Endodermal cell (in vitro differentiated cells): ENCODE results near the gene MYOD1. TPM values are rescaled to one million over a fixed set of nuclear protein-coding genes. Genes with fewer than 3 reads are reported as not detected.

Source experiments
- DNase-seq: peaks from one replicate; pipeline ENCODE4 v3.0.0-alpha.2; 2017
- H3K27ac ChIP-seq: 2 replicates; pipeline ENCODE4 v1.5.1; 2013; ENCODE audit warnings: mild to moderate bottlenecking, low read depth, low read length, moderate library complexity
- H3K27me3 ChIP-seq: 2 replicates; pipeline ENCODE4 v1.6.1; 2013; ENCODE audit warnings: mild to moderate bottlenecking, low read length, moderate library complexity; ENCODE audit not compliant: insufficient read depth, control insufficient read depth, poor library complexity, severe bottlenecking
- H3K36me3 ChIP-seq: 2 replicates; pipeline ENCODE4 v1.7.0; 2013; ENCODE audit warnings: mild to moderate bottlenecking, low read length, moderate library complexity; ENCODE audit not compliant: control insufficient read depth, insufficient read depth
- H3K4me1 ChIP-seq: one replicate; pipeline ENCODE4 v1.7.0; 2013; ENCODE audit warnings: low read length; ENCODE audit not compliant: control insufficient read depth, insufficient read depth
- H3K4me3 ChIP-seq: 2 replicates; pipeline ENCODE4 v1.5.1; 2013; ENCODE audit warnings: mild to moderate bottlenecking, low read length, moderate library complexity
- H3K9ac ChIP-seq: 2 replicates; pipeline ENCODE4 v1.6.1; 2013; ENCODE audit warnings: mild to moderate bottlenecking, low read length, moderate library complexity; ENCODE audit not compliant: poor library complexity, severe bottlenecking; ENCODE audit errors: extremely low read depth
- H3K9me3 ChIP-seq: 2 replicates; pipeline ENCODE4 v1.6.1; 2013; ENCODE audit warnings: mild to moderate bottlenecking, low read length, moderate library complexity; ENCODE audit not compliant: control insufficient read depth
- H3K27ac Mint-ChIP-seq: 2 replicates; pipeline ENCODE4 v1.8.0; 2020; ENCODE audit warnings: mixed read lengths
- H3K27me3 Mint-ChIP-seq: 2 replicates; pipeline ENCODE4 v1.8.0; 2021; ENCODE audit warnings: mild to moderate bottlenecking, mixed read lengths; ENCODE audit not compliant: insufficient read depth
- H3K36me3 Mint-ChIP-seq: 2 replicates; pipeline ENCODE4 v1.8.0; 2020; ENCODE audit warnings: low read depth, mixed read lengths
- H3K4me1 Mint-ChIP-seq: 2 replicates; pipeline ENCODE4 v1.8.0; 2020; ENCODE audit warnings: mixed read lengths
- H3K4me3 Mint-ChIP-seq: 2 replicates; pipeline ENCODE4 v1.8.0; 2020; ENCODE audit warnings: mild to moderate bottlenecking, moderate library complexity, mixed read lengths
- H3K9me3 Mint-ChIP-seq: 2 replicates; pipeline ENCODE4 v1.8.0; 2020; ENCODE audit warnings: mild to moderate bottlenecking, mixed read lengths
- CTCF ChIP-seq: fragments of 200-600 bp; sonication (generic); conservative IDR thresholded peaks from 2 replicates; pipeline ENCODE4 v1.5.0; 2021; ENCODE audit warnings: antibody characterized with exemption, mild to moderate bottlenecking
- WGBS, 2 experiments: methylation state at CpG; one replicate each; pipeline versions ENCODE4 v1.1.5 to v1.1.7; 2013; ENCODE audit warnings: missing lambda C conversion rate in 2 of 2, mixed read lengths in 1 of 2; ENCODE audit not compliant: insufficient coverage in 1 of 2, insufficient read length in 1 of 2; 5-methylcytosine and 5-hydroxymethylcytosine counted together
- total RNA-seq, 2 donors: library from RNA; stranded (reverse); fragmentation: NEBNext Ultra II Directional in 1 of 2; extraction: Animal tissue kit (Norgen Biotek cat#: 25700) in 1 of 2; gene quantifications; 2 replicates in 1 of 2; 3 replicates in 1 of 2; pipeline ENCODE4 v1.2.1, GENCODE V29; 2021

The MYOD1 gene
- total RNA-seq, 2 donors from 2014 or later: not detected

- H3K9ac ChIP-seq: no peak overlapping the region
- 45 to 46% methylated on average over 71 to 102 of the region's 102 CpGs for WGBS, 2 experiments
- peaks cover 5% of the 10 kb centered on the region for H3K9me3 Mint-ChIP-seq
- no peak overlapping the region for H3K27ac ChIP-seq
- TF ChIP-seq CTCF: peak; percentile 70
- H3K4me3 ChIP-seq: no peak overlapping the region
- DNase-seq: no peak
- peaks cover 6% of the 10 kb centered on the region for H3K4me1 ChIP-seq
- peaks cover 70% of the 10 kb centered on the region for H3K27me3 ChIP-seq
- H3K27ac Mint-ChIP-seq: no peak overlapping the region
- no peaks in the 10 kb centered on the region for H3K9me3 ChIP-seq
- H3K36me3 Mint-ChIP-seq: no peaks in the 10 kb centered on the region
- peaks cover 76% of the 10 kb centered on the region for H3K27me3 Mint-ChIP-seq
- H3K4me1 Mint-ChIP-seq: peaks cover 2% of the 10 kb centered on the region
- H3K4me3 Mint-ChIP-seq: no peak overlapping the region
- no peaks in the 10 kb centered on the region for H3K36me3 ChIP-seq
These were observed 16.6 kb downstream of the MYOD1 start for GRCh38 chr11:17735818-17736578.

GRCh38 chr11:17736579-17736893, 17.2 kb downstream of the MYOD1 start:
- Histone ChIP-seq H3K9ac (no peak overlapping the region), H3K9me3 (no peaks in the 10 kb centered on the region), H3K27ac (no peak overlapping the region), H3K4me1 (peaks cover 6% of the 10 kb centered on the region), H3K36me3 (no peaks in the 10 kb centered on the region), H3K4me3 (no peak overlapping the region), H3K27me3 (peaks cover 68% of the 10 kb centered on the region)
- DNase-seq: no peak
- TF ChIP-seq CTCF: no peak
- 84 to 94% methylated on average over 12 of the region's 12 CpGs for WGBS, 2 experiments
- H3K36me3 Mint-ChIP-seq: no peaks in the 10 kb centered on the region
- no peak overlapping the region for H3K27ac Mint-ChIP-seq
- peaks cover 75% of the 10 kb centered on the region for H3K27me3 Mint-ChIP-seq
- peaks cover 2% of the 10 kb centered on the region for H3K4me1 Mint-ChIP-seq
- H3K9me3 Mint-ChIP-seq: peaks cover 5% of the 10 kb centered on the region
- H3K4me3 Mint-ChIP-seq: no peak overlapping the region

GRCh38 chr11:17736930-17737817, 17.8 kb downstream of the MYOD1 start:
- Mint-ChIP-seq H3K27ac (no peak overlapping the region), H3K27me3 (peaks cover 75% of the 10 kb centered on the region), H3K4me1 (peaks cover 2% of the 10 kb centered on the region), H3K36me3 (no peaks in the 10 kb centered on the region), H3K4me3 (no peak overlapping the region), H3K9me3 (peaks cover 5% of the 10 kb centered on the region)
- whole genome bisulfite sequencing, 2 experiments: 89 to 93% methylated on average over 8 to 15 of the region's 15 CpGs
- H3K9ac ChIP-seq: no peak overlapping the region
- no peak overlapping the region for H3K27ac ChIP-seq
- no peaks in the 10 kb centered on the region for H3K9me3 ChIP-seq
- H3K36me3 ChIP-seq: no peaks in the 10 kb centered on the region
- H3K4me3 ChIP-seq: no peak overlapping the region
- peaks cover 6% of the 10 kb centered on the region for H3K4me1 ChIP-seq
- DNase-seq: peak; percentile 46
- H3K27me3 ChIP-seq: peaks cover 61% of the 10 kb centered on the region
- TF ChIP-seq CTCF: no peak
